ENCODE data around the gene NIPSNAP3A.
"Not testable (repeated sequence)": the region's sequence is repeated elsewhere in the genome, so short reads cannot be mapped to it uniquely, and the experiment has no call there.

Gene NIPSNAP3A

GRCh38 chr9:104747565-104748358, at the start of gene NIPSNAP3A:
Gene NIPSNAP3A, plus strand, starts transcription at chr9:104747683. Its CDS starts 110 bp downstream, at chr9:104747793.
- peak; percentile 67 for DNase-seq (ENCODE audit: low spot score)

- no peak for DNase-seq (ENCODE audit: low spot score)
Observed at GRCh38 chr9:104700306-104700705, 47.2 kb upstream of the NIPSNAP3A start.

- not testable (repeated sequence) for DNase-seq (ENCODE audit: low spot score)
Observed at GRCh38 chr9:104708737-104709136, 38.7 kb upstream of the NIPSNAP3A start.

GRCh38 chr9:104711604-104712003, 35.9 kb upstream of the NIPSNAP3A start:
- no peak for DNase-seq (ENCODE audit: low spot score)

- DNase-seq (ENCODE audit: low spot score): no peak
Observed at GRCh38 chr9:104725014-104725413, 22.5 kb upstream of the NIPSNAP3A start.

- DNase-seq (ENCODE audit: low spot score): no peak
Observed at GRCh38 chr9:104738452-104738851, 9.0 kb upstream of the NIPSNAP3A start.

GRCh38 chr9:104740621-104741020, 6.9 kb upstream of the NIPSNAP3A start:
- DNase-seq (ENCODE audit: low spot score): peak; percentile 18

GRCh38 chr9:104743376-104743985, 4.0 kb upstream of the NIPSNAP3A start:
- peak; percentile 71 for DNase-seq (ENCODE audit: low spot score)

GRCh38 chr9:104745852-104746251, 1.6 kb upstream of the NIPSNAP3A start:
- no peak for DNase-seq (ENCODE audit: low spot score)

- DNase-seq (ENCODE audit: low spot score): no peak
Observed at GRCh38 chr9:104746285-104746684, 1.2 kb upstream of the NIPSNAP3A start.

- DNase-seq (ENCODE audit: low spot score): no peak
Observed at GRCh38 chr9:104746798-104747197, 685 bp upstream of the NIPSNAP3A start.

GRCh38 chr9:104747245-104747564, 278 bp upstream of the NIPSNAP3A start:
- DNase-seq (ENCODE audit: low spot score): no peak

- DNase-seq (ENCODE audit: low spot score): peak; percentile 8
Observed at GRCh38 chr9:104748359-104749031, 1.0 kb downstream of the NIPSNAP3A start.

GRCh38 chr9:104750185-104750767, 2.8 kb downstream of the NIPSNAP3A start:
- DNase-seq (ENCODE audit: low spot score): no peak

GRCh38 chr9:104758974-104759373, 11.5 kb downstream of the NIPSNAP3A start:
- no peak for DNase-seq (ENCODE audit: low spot score)

GRCh38 chr9:104765138-104765537, 17.7 kb downstream of the NIPSNAP3A start:
- DNase-seq (ENCODE audit: low spot score): no peak

- DNase-seq (ENCODE audit: low spot score): no peak
Observed at GRCh38 chr9:104766025-104766424, 18.5 kb downstream of the NIPSNAP3A start.

- DNase-seq (ENCODE audit: low spot score): no peak
Observed at GRCh38 chr9:104767507-104767906, 20.0 kb downstream of the NIPSNAP3A start.

GRCh38 chr9:104769029-104769428, 21.5 kb downstream of the NIPSNAP3A start:
- DNase-seq (ENCODE audit: low spot score): not testable (repeated sequence)

GRCh38 chr9:104769655-104770054, 22.2 kb downstream of the NIPSNAP3A start:
- DNase-seq (ENCODE audit: low spot score): no peak

GRCh38 chr9:104772714-104773510, 25.4 kb downstream of the NIPSNAP3A start:
- DNase-seq (ENCODE audit: low spot score): no peak

GRCh38 chr9:104774132-104774531, 26.6 kb downstream of the NIPSNAP3A start:
- no peak for DNase-seq (ENCODE audit: low spot score)

Data from COLO829 (cell line).